Tibial nerve (tissue), 4 donors: ENCODE data around the gene GRAMD1A.

Experiments
- CTCF ChIP-seq, 5 experiments: fragments of 200-600 bp in 3 of 5; fragments of 450-650 bp in 2 of 5; sonication (generic) in 3 of 5; IDR thresholded peaks; one replicate each; pipeline ENCODE4 v1.5.1; 2016 to 2019; ENCODE audit warnings: antibody characterized with exemption in 5 of 5, mild to moderate bottlenecking in 3 of 5, moderate library complexity in 2 of 5
- EP300 ChIP-seq, 2 donors: sonication (generic); formaldehyde crosslinking; IDR thresholded peaks; one replicate each; pipeline ENCODE4 v1.6.1; 2017; ENCODE audit warnings: antibody characterized with exemption in 2 of 2, mild to moderate bottlenecking in 1 of 2
- POLR2A ChIP-seq, 2 donors: fragments of 450-650 bp; IDR thresholded peaks; one replicate each; pipeline ENCODE4 v1.6.1; 2017; ENCODE audit warnings: antibody characterized with exemption in 2 of 2, mild to moderate bottlenecking in 2 of 2, moderate library complexity in 2 of 2

GRCh38 chr19:35018379-35018778, 18.3 kb downstream of the GRAMD1A start:
- TF ChIP-seq CTCF (IDR thresholded peaks at IDR 0.05), result no peak
- TF ChIP-seq POLR2A (IDR thresholded peaks at IDR 0.05), result no peak
- no peak for TF ChIP-seq EP300 (IDR thresholded peaks at IDR 0.05)
